Right renal cortex interstitium (tissue), 3 donors: Measurements from ENCODE around the gene MYO19. TPM values are rescaled to one million over a fixed set of nuclear protein-coding genes. Genes with fewer than 3 reads are reported as not detected.
"Not testable (repeated sequence)": the region's sequence is repeated elsewhere in the genome, so short reads cannot be mapped to it uniquely, and the experiment has no call there.

Source experiments
- DNase-seq, 3 donors: peaks; one replicate each; pipeline ENCODE4 v3.0.0-alpha.2; 2013; ENCODE audit warnings: low read depth in 3 of 3, low spot score in 2 of 3
- polyA plus RNA-seq, 3 donors: library from polyadenylated mRNA; unstranded; fragments of 120-200 nt; gene quantifications; one replicate each; pipeline ENCODE4 v1.2.1, GENCODE V29; 2013; ENCODE audit not compliant: insufficient read length in 3 of 3

MYO19 gene
- polyA plus RNA-seq, 3 donors = 33.7 to 34.9 (median 34.1) TPM

- DNase-seq = no peak
Measured at GRCh38 chr17:36503456-36504155, 31.1 kb downstream of the MYO19 start.

GRCh38 chr17:36501963-36502362, 32.7 kb downstream of the MYO19 start:
- DNase-seq = no peak

GRCh38 chr17:36501351-36501750, 33.3 kb downstream of the MYO19 start:
- DNase-seq = no peak

GRCh38 chr17:36500745-36501225, 33.9 kb downstream of the MYO19 start:
- DNase-seq = no peak

DNA sequence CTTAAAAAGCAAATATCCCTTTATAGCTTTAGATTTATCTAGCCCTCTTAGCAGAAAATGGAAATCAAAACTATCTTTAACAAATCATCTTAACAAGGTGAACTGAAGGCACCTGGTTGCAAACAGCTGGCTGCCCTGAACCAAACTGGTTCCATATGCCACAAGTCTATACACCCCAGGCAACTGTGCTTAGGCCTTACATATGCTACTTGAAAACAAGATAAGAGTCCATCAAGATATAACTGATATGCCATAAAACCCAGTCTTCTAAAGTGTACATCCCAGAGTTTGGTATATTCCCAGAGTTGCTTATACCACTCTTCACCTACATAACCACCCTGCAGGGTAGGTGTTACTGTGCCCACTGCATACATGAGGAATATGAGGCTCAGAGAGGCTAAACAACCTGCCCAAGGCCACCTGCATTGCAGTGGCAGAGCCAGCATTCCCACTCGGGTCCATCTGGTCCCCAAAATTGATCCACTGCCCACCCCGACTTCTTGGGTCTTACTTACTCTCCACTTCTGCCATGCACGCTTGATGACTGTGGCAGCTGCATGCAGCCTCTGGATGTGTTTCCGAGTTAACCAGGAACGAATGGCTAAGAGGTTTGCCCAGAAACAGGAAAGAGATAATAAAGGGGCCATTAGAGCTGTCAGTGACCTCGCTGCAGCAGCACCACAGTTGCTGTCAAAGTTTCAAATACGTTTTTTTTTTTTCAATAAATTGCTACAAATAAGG, 35.9 kb downstream of the MYO19 start:
- DNase-seq = no peak

GRCh38 chr17:36498155-36498554, 36.5 kb downstream of the MYO19 start:
- DNase-seq = no peak

DNA sequence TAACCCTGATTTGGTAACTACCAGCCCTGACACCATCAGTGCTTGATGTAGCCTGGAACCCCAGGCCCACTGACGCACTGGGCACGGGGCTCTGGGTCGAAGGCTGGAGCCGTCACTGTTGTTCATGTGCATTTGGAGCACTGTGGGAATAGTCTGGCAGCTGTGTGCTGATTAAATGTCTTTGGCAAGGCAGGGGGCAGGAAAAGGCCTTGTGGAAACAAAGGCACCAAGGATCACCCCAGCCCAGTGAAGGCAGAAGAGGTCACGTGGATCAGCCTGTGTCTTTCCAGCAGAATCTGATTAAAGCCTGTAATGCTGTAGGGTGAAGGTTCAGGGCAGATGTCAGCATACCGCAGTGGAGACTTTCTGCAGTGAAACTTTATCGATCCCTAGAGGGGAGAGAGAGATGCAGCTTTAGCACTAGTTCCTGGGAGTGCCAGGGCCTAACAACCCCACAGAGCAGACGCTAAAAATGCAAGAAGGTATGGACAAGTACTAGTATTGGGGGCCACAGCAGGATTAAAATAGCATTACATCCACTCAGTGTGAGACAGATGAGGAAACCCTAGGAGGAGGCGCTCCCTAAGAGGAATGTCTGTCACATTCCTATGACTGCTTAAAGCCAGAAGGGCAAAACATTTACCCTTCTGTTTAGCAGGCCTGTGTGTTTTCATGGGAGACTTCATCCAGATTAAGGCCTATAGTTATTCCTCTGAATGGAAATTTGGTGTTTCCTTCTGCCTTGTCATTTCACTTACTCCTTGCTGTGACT, 38.5 kb downstream of the MYO19 start:
- no peak for DNase-seq

DNA sequence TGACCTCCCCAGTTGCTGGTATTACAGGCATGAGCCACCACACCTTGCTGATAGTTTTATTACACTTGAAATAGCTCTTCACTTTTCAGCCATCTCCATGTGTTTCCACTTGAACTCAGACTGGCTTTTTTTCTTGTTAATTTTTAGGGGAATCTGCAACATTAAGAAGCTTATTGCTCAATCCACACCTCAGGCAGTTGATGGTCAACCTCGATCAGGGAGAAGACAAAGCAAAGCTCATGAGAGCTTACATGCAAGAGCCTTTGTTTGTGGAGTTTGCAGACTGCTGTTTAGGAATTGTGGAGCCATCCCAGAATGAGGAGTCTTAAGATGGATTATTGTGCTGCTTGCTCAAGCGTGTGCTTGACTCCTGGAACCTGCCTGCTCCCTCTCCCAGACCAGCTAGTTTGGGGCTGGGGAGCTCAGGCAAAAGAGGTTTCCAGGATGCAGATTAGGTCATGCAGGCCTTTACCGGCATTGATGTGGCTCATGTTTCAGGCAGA, 39.5 kb downstream of the MYO19 start:
- DNase-seq = no peak

DNA sequence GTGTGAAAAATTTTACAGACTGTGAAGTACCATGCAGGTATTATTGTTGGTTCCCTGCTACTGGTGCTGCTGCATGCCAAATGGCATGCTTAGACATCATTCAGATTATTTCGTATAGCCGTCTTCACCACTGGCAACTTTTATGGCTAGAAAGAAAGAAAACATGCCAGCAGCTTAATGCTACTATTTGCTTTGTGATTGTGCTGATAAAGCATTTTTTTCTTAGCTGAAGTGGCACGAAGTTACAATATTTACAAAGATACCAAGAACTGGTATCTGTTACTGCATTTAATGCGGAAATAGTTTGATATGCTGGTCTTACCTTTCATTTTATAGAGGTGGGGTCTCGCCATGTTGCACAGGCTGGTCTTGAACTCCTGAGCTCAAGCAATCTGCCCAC, 40.0 kb downstream of the MYO19 start:
- no peak for DNase-seq

GRCh38 chr17:36493956-36494355, 40.7 kb downstream of the MYO19 start:
- no peak for DNase-seq

GRCh38 chr17:36486204-36487194, 48.2 kb downstream of the MYO19 start, which contains the start of gene ZNHIT3:
Gene ZNHIT3 (plus strand): TSS chr17:36486681. CDS start chr17:36486700, 19 bp downstream.
- peak; percentile 75 to 91 (median 79) for DNase-seq

- no peak for DNase-seq
Measured at GRCh38 chr17:36485805-36486203, 48.9 kb downstream of the MYO19 start.

- DNase-seq = no peak
Measured at GRCh38 chr17:36485027-36485426, 49.6 kb downstream of the MYO19 start.

GRCh38 chr17:36484021-36484420, 50.6 kb downstream of the MYO19 start:
- DNase-seq = not testable (repeated sequence)

DNA sequence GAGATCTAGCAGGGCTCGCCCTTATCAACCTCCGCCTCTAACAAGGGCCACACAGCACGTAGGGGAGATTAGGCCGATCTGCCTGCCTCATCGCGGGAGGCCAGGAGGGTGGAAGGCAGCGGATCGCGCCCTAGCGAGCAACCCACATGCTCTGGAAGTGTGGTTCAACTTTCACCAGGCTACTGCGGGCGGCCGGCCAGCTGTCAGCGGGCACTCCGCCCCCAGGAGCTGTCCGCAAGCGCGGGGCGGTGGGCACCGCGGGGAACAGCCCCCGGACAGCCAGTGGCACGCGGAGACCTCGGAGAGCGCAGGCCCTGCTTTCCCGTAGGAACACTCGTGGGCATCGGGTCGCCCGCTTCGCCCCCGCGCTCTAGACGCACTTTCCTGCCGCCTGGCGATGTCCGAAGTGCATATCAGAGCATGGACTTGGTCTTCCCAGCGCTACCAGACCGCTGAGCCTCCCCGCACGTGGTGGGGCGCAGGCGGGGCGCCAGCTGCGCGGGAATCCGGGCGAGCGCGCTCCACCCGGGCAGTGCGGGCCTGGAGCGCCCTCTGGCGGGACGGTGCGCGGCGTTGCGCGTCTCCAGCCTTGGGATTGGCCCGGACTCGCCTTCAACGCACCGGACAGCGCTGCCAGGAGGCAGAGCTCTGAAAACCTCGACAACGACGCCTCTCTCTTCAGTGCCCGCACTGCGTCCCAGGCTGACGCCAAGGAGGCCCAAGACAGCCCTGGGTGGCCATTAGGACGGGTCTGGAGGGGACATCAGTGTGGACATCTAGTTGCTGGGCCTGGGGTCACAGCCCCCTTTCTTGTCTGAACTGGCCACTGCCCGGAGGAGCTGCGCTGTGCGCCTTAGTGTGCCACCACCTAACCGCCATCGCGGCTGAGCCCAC, 51.8 kb downstream of the MYO19 start:
- DNase-seq = peak; percentile 50 to 71 (median 60)

- DNase-seq = no peak
Measured at GRCh38 chr17:36481829-36482228, 52.8 kb downstream of the MYO19 start.

- DNase-seq = no peak
Measured at GRCh38 chr17:36475346-36475970, 59.2 kb downstream of the MYO19 start.

DNA sequence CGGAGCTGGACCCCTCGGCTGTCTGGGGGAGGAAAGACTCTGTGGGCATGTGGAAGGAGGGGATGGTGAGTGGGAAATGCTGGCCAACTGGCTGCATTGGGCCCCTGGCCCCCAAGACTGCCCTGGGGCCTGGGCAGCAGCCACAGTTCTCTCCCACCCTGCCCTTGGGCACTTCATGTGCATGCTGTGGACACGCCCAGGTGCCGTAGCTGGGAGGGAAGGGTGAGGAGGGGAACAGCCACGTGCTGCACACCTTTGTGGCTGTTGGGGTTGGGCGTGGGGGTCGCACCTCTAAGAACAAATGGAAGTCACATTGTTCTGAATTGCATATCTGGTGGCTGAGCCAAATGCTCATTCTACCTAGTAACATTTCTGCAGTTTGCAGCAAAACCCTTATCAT, 60.1 kb downstream of the MYO19 start:
- no peak for DNase-seq
